Endothelial cell of umbilical vein (primary cell): ENCODE measurements around the gene OR2T5. TPM values are rescaled to one million over a fixed set of nuclear protein-coding genes. Genes with fewer than 3 reads are reported as not detected.
"Not testable (repeated sequence)": the region's sequence is repeated elsewhere in the genome, so short reads cannot be mapped to it uniquely, and the experiment has no call there.

ENCODE experiments used
- BruUV-seq: library from RNA; stranded (reverse); fragments of 400-500 nt; replicated peaks from 2 replicates; lab custom pipeline; 2021; lab: Mats Ljungman, UMichigan
- CTCF ChIA-PET: fragments of 300-600, 350-600 bp; sonication (Branson Sonifier 250); formaldehyde crosslinking; loops from one replicate; lab custom pipeline; 2021; ENCODE audit warnings: antibody characterized with exemption, inconsistent platforms; lab: Charles Lee
- POLR2A ChIA-PET: fragments of 300-600, 350-600 bp; sonication (Branson Sonifier 250); formaldehyde crosslinking; loops from one replicate; lab custom pipeline; 2021; ENCODE audit warnings: antibody characterized with exemption, inconsistent platforms; lab: Charles Lee
- DNase-seq: peaks from one replicate; pipeline ENCODE4 v3.0.0-alpha.2; 2011; ENCODE audit warnings: low read depth, low spot score
- FAIRE-seq: peaks from 2 replicates; lab custom pipeline; 2011; peaks lifted over from hg19 to GRCh38; lab: Jason Lieb, UNC
- H2AFZ ChIP-seq: 2 replicates; pipeline ENCODE4 v1.6.0; 2012; ENCODE audit warnings: low read depth, low read length, control low read depth, inconsistent platforms
- H3K27ac ChIP-seq: 2 replicates; pipeline ENCODE4 v1.5.1; 2011; ENCODE audit warnings: low read depth, mild to moderate bottlenecking, control low read depth, low read length, moderate library complexity; ENCODE audit not compliant: insufficient read depth
- H3K27me3 ChIP-seq, 2 experiments: 2 replicates each; pipeline versions ENCODE4 v1.6.0 to v1.6.1; 2011; ENCODE audit warnings: low read length in 2 of 2, mixed read lengths in 1 of 2; ENCODE audit not compliant: control insufficient read depth in 2 of 2, insufficient read depth in 2 of 2
- H3K36me3 ChIP-seq, 2 experiments: 2 replicates in 1 of 2; 3 replicates in 1 of 2; pipeline ENCODE4 v1.5.1; 2011; ENCODE audit warnings: low read length in 2 of 2, mild to moderate bottlenecking in 1 of 2, moderate library complexity in 1 of 2; ENCODE audit not compliant: control insufficient read depth in 2 of 2, insufficient read depth in 2 of 2; ENCODE audit errors: extremely low read depth in 1 of 2
- H3K4me1 ChIP-seq: 3 replicates; pipeline ENCODE4 v1.5.1; 2011; ENCODE audit warnings: mild to moderate bottlenecking, low read length; ENCODE audit not compliant: control insufficient read depth, insufficient read depth; ENCODE audit errors: extremely low read depth
- H3K4me2 ChIP-seq: 2 replicates; pipeline ENCODE4 v1.6.1; 2011; ENCODE audit warnings: low read length, control low read depth, mixed read lengths; ENCODE audit not compliant: insufficient read depth
- H3K4me3 ChIP-seq, 3 experiments: fragments of 200-600 bp in 1 of 3; sonication (generic), shearing (Covaris generic) in 1 of 3; replicated peaks in 1 of 3; 2 replicates each; pipeline ENCODE4 v1.5.1; 2011 to 2016; ENCODE audit warnings: control low read depth in 3 of 3, low read length in 3 of 3, mild to moderate bottlenecking in 2 of 3, inconsistent platforms in 1 of 3, low read depth in 1 of 3, moderate library complexity in 1 of 3; ENCODE audit not compliant: insufficient read depth in 1 of 3
- H3K79me2 ChIP-seq: 2 replicates; pipeline ENCODE4 v1.6.0; 2012; ENCODE audit warnings: low read length, inconsistent platforms; ENCODE audit not compliant: control insufficient read depth, insufficient read depth
- H3K9ac ChIP-seq: replicated peaks from 2 replicates; pipeline ENCODE3; 2011; ENCODE audit warnings: low read length, control low read depth; ENCODE audit not compliant: insufficient read depth; ENCODE audit errors: extremely low read depth
- H3K9me1 ChIP-seq: replicated peaks from 3 replicates; pipeline ENCODE4 v1.6.0; 2011; ENCODE audit warnings: mild to moderate bottlenecking, low read length; ENCODE audit not compliant: control insufficient read depth, insufficient read depth; ENCODE audit errors: extremely low read depth
- H3K9me3 ChIP-seq: replicated peaks from 2 replicates; pipeline ENCODE4 v1.5.1; 2012; ENCODE audit warnings: low read length, inconsistent platforms; ENCODE audit not compliant: control insufficient read depth, insufficient read depth
- H4K20me1 ChIP-seq: replicated peaks from 2 replicates; pipeline ENCODE3; 2011; ENCODE audit warnings: mild to moderate bottlenecking, low read length; ENCODE audit not compliant: control insufficient read depth, insufficient read depth; ENCODE audit errors: extremely low read depth
- dilution Hi-C: fragments of 300-500 bp; cut with MboI; formaldehyde crosslinking; loops from one replicate; pipeline ENCODE4 v1.15.0; 2019; ENCODE audit warnings: low sequenced_read_pairs; ENCODE audit not compliant: extremely low pct_ligation_motif_present
- intact Hi-C: fragments of 100-400 bp; cut with micrococcal nuclease; formaldehyde crosslinking; loops from one replicate; pipeline ENCODE4 v1.10.0; 2022
- polyA plus RNA-seq, 4 experiments: library from polyadenylated mRNA; depleted of rRNA in 3 of 4; stranded (reverse) in 3 of 4; unstranded in 1 of 4; fragments of >200 nt; gene quantifications; 2 replicates each; pipeline versions ENCODE4 v1.2.1 to v1.2.3, GENCODE V29; 2011 to 2012; ENCODE audit warnings: missing spikeins in 1 of 4
- total RNA-seq: library from RNA; stranded (reverse); gene quantifications from 2 replicates; pipeline ENCODE4 v1.2.3, GENCODE V29; 2021

The OR2T5 gene
- total and polyA plus RNA-seq, 2 donors (not counting 3 experiments of a cell fraction or from before 2014, with no cell fraction given): not detected

GRCh38 chr1:248473051-248473450 is 15.3 kb upstream of the OR2T5 start, which contains the start of gene OR2T3:
Gene OR2T3, plus strand, starts transcription at chr1:248473351. Its CDS starts 0 bp downstream, at chr1:248473351.
- H4K20me1 ChIP-seq, H3K27ac ChIP-seq, H3K4me3 ChIP-seq, H3K79me2 ChIP-seq, H3K9me3 ChIP-seq, H3K4me1 ChIP-seq, POLR2A ChIA-PET, FAIRE-seq, H3K27me3 ChIP-seq, BruUV-seq, intact Hi-C loops, H3K4me2 ChIP-seq, H3K36me3 ChIP-seq, DNase-seq, H2AFZ ChIP-seq, CTCF ChIA-PET, H3K9me1 ChIP-seq, H3K9ac ChIP-seq, dilution Hi-C loops: not testable (repeated sequence)

- H2AFZ ChIP-seq, BruUV-seq, dilution Hi-C loops, H3K36me3 ChIP-seq, H3K27ac ChIP-seq, FAIRE-seq, H3K4me3 ChIP-seq, H3K4me2 ChIP-seq, POLR2A ChIA-PET, H3K9ac ChIP-seq, H3K9me3 ChIP-seq, CTCF ChIA-PET, DNase-seq, H3K79me2 ChIP-seq, H4K20me1 ChIP-seq, H3K27me3 ChIP-seq, intact Hi-C loops, H3K4me1 ChIP-seq, H3K9me1 ChIP-seq: not testable (repeated sequence)
These were observed 12.7 kb upstream of the OR2T5 start for GRCh38 chr1:248475660-248476059.

- H3K27ac ChIP-seq, H3K9me1 ChIP-seq, H3K27me3 ChIP-seq, H4K20me1 ChIP-seq, H3K79me2 ChIP-seq, POLR2A ChIA-PET, intact Hi-C loops, BruUV-seq, H2AFZ ChIP-seq, FAIRE-seq, H3K4me3 ChIP-seq, DNase-seq, H3K36me3 ChIP-seq, dilution Hi-C loops, H3K9me3 ChIP-seq, H3K4me1 ChIP-seq, H3K9ac ChIP-seq, CTCF ChIA-PET, H3K4me2 ChIP-seq: not testable (repeated sequence)
These were observed 6.5 kb upstream of the OR2T5 start for GRCh38 chr1:248481686-248482579.

GRCh38 chr1:248496661-248497060 is 8.3 kb downstream of the OR2T5 start:
- H3K4me2 ChIP-seq, H3K9ac ChIP-seq, H3K9me1 ChIP-seq, H3K4me1 ChIP-seq, BruUV-seq, DNase-seq, CTCF ChIA-PET, H3K9me3 ChIP-seq, H4K20me1 ChIP-seq, H3K27me3 ChIP-seq, POLR2A ChIA-PET, H2AFZ ChIP-seq, H3K79me2 ChIP-seq, H3K36me3 ChIP-seq, H3K27ac ChIP-seq, dilution Hi-C loops, H3K4me3 ChIP-seq, intact Hi-C loops, FAIRE-seq: not testable (repeated sequence)
